ENCODE results near the gene HAS3. TPM values are rescaled to one million over a fixed set of nuclear protein-coding genes. Genes with fewer than 3 reads are reported as not detected.
A peak's percentile ranks its signal among the peaks of the same experiment; 100 is the strongest.
"Not testable (repeated sequence)": the region's sequence is repeated elsewhere in the genome, so short reads cannot be mapped to it uniquely, and the experiment has no call there.

The HAS3 gene
- total and polyA plus RNA-seq, 2 donors, result 0.09 to 0.89 TPM

- Histone ChIP-seq H3K9me3 (ENCODE audit: control insufficient read depth in 2 of 2, insufficient read depth in 1 of 2, low read length in 1 of 2) (no peaks in the 10 kb centered on the region), H3K27ac (ENCODE audit: low read depth in 1 of 2, low read length in 1 of 2) (no peak overlapping the region), H3K4me1 (ENCODE audit: control insufficient read depth in 2 of 2, insufficient read depth in 2 of 2, low read length in 2 of 2) (peaks cover 11 to 13% of the 10 kb centered on the region in 2 donors), H3K36me3 (ENCODE audit: control insufficient read depth in 2 of 2, insufficient read depth in 2 of 2, low read length in 1 of 2) (peaks cover 0 to 21% of the 10 kb centered on the region in 2 donors), H3K27me3 (ENCODE audit: control insufficient read depth in 2 of 2, insufficient read depth in 1 of 2, low read length in 1 of 2) (no peaks in the 10 kb centered on the region), H3K4me3 (ENCODE audit: low read length in 2 of 2) (no peak overlapping the region)
- 93% methylated on average over 6 of the region's 6 CpGs for WGBS
- no peak for DNase-seq (ENCODE audit: low read depth in 6 of 9, low spot score in 9 of 9)
These were observed 25.0 kb downstream of the HAS3 start for GRCh38 chr16:69130461-69130860.

- 2% methylated on average over 15 of the region's 15 CpGs for WGBS
- no peaks in the 10 kb centered on the region for H3K9me3 ChIP-seq (ENCODE audit: control insufficient read depth in 2 of 2, insufficient read depth in 1 of 2, low read length in 1 of 2)
- peak overlapping the region; percentile 97 to 98 for H3K4me3 ChIP-seq (ENCODE audit: low read length in 2 of 2)
- H3K27me3 ChIP-seq (ENCODE audit: control insufficient read depth in 2 of 2, insufficient read depth in 1 of 2, low read length in 1 of 2), result no peaks in the 10 kb centered on the region
- DNase-seq (ENCODE audit: low read depth in 6 of 9, low spot score in 9 of 9), result peak in 1 of 9 donors; percentile 59
- H3K27ac ChIP-seq (ENCODE audit: low read depth in 1 of 2, low read length in 1 of 2), result peak overlapping the region; percentile 85 to 95
- peaks cover 0 to 19% of the 10 kb centered on the region in 2 donors for H3K36me3 ChIP-seq (ENCODE audit: control insufficient read depth in 2 of 2, insufficient read depth in 2 of 2, low read length in 1 of 2)
- peaks cover 11 to 13% of the 10 kb centered on the region in 2 donors for H3K4me1 ChIP-seq (ENCODE audit: control insufficient read depth in 2 of 2, insufficient read depth in 2 of 2, low read length in 2 of 2)
These were observed 25.9 kb downstream of the HAS3 start for GRCh38 chr16:69131167-69131838.

- Histone ChIP-seq H3K27ac (ENCODE audit: low read depth in 1 of 2, low read length in 1 of 2) (peak overlapping the region; percentile 85 to 95), H3K9me3 (ENCODE audit: control insufficient read depth in 2 of 2, insufficient read depth in 1 of 2, low read length in 1 of 2) (no peaks in the 10 kb centered on the region), H3K27me3 (ENCODE audit: control insufficient read depth in 2 of 2, insufficient read depth in 1 of 2, low read length in 1 of 2) (no peaks in the 10 kb centered on the region), H3K36me3 (ENCODE audit: control insufficient read depth in 2 of 2, insufficient read depth in 2 of 2, low read length in 1 of 2) (peaks cover 0 to 18% of the 10 kb centered on the region in 2 donors), H3K4me3 (ENCODE audit: low read length in 2 of 2) (peak overlapping the region; percentile 97 to 98), H3K4me1 (ENCODE audit: control insufficient read depth in 2 of 2, insufficient read depth in 2 of 2, low read length in 2 of 2) (peaks cover 11 to 13% of the 10 kb centered on the region in 2 donors)
- 2% methylated on average over 53 of the region's 53 CpGs for WGBS
- peak in 6 of 9 donors; percentile 29 to 80 (median 64) for DNase-seq (ENCODE audit: low read depth in 6 of 9, low spot score in 9 of 9)
These were observed 26.5 kb downstream of the HAS3 start for GRCh38 chr16:69131839-69132423.

- under 1% methylated on average over 78 of the region's 78 CpGs for WGBS
- no peaks in the 10 kb centered on the region for H3K9me3 ChIP-seq (ENCODE audit: control insufficient read depth in 2 of 2, insufficient read depth in 1 of 2, low read length in 1 of 2)
- H3K27me3 ChIP-seq (ENCODE audit: control insufficient read depth in 2 of 2, insufficient read depth in 1 of 2, low read length in 1 of 2), result no peaks in the 10 kb centered on the region
- peak within 1 kb of the TSS; percentile 85 to 95 for H3K27ac ChIP-seq (ENCODE audit: low read depth in 1 of 2, low read length in 1 of 2)
- DNase-seq (ENCODE audit: low read depth in 6 of 9, low spot score in 9 of 9), result peak in 8 of 9 donors; percentile 65 to 89 (median 73)
- H3K36me3 ChIP-seq (ENCODE audit: control insufficient read depth in 2 of 2, insufficient read depth in 2 of 2, low read length in 1 of 2), result peaks cover 0 to 25% of the 10 kb centered on the region in 2 donors
- peaks cover 11 to 13% of the 10 kb centered on the region in 2 donors for H3K4me1 ChIP-seq (ENCODE audit: control insufficient read depth in 2 of 2, insufficient read depth in 2 of 2, low read length in 2 of 2)
- peak within 1 kb of the TSS; percentile 97 to 98 for H3K4me3 ChIP-seq (ENCODE audit: low read length in 2 of 2)
These were observed 27.2 kb downstream of the HAS3 start, which contains the start of the genes CHTF8 and UTP4 for GRCh38 chr16:69132424-69133252. CHTF8 (minus strand) TSS chr16:69132588; CDS start chr16:69121458, 11,130 bp downstream. UTP4 (plus strand) TSS chr16:69132649; CDS start chr16:69133460, 811 bp downstream.

- no peaks in the 10 kb centered on the region for H3K9me3 ChIP-seq (ENCODE audit: control insufficient read depth in 2 of 2, insufficient read depth in 1 of 2, low read length in 1 of 2)
- 72% methylated on average over 5 of the region's 5 CpGs for WGBS
- peak overlapping the region; percentile 72 to 97 for H3K4me3 ChIP-seq (ENCODE audit: low read length in 2 of 2)
- H3K27ac ChIP-seq (ENCODE audit: low read depth in 1 of 2, low read length in 1 of 2), result peak overlapping the region in 1 of 2 donors; percentile 20
- peaks cover 3 to 26% of the 10 kb centered on the region in 2 donors for H3K36me3 ChIP-seq (ENCODE audit: control insufficient read depth in 2 of 2, insufficient read depth in 2 of 2, low read length in 1 of 2)
- no peaks in the 10 kb centered on the region for H3K27me3 ChIP-seq (ENCODE audit: control insufficient read depth in 2 of 2, insufficient read depth in 1 of 2, low read length in 1 of 2)
- H3K4me1 ChIP-seq (ENCODE audit: control insufficient read depth in 2 of 2, insufficient read depth in 2 of 2, low read length in 2 of 2), result peaks cover 11 to 13% of the 10 kb centered on the region in 2 donors
- no peak for DNase-seq (ENCODE audit: low read depth in 6 of 9, low spot score in 9 of 9)
These were observed 28.0 kb downstream of the HAS3 start for GRCh38 chr16:69133373-69133954.

GRCh38 chr16:69138608-69139007, 33.2 kb downstream of the HAS3 start:
- Histone ChIP-seq H3K27me3 (ENCODE audit: control insufficient read depth in 2 of 2, insufficient read depth in 1 of 2, low read length in 1 of 2) (no peaks in the 10 kb centered on the region), H3K4me3 (ENCODE audit: low read length in 2 of 2) (no peak overlapping the region), H3K9me3 (ENCODE audit: control insufficient read depth in 2 of 2, insufficient read depth in 1 of 2, low read length in 1 of 2) (no peaks in the 10 kb centered on the region), H3K36me3 (ENCODE audit: control insufficient read depth in 2 of 2, insufficient read depth in 2 of 2, low read length in 1 of 2) (peaks cover 33 to 64% of the 10 kb centered on the region in 2 donors), H3K4me1 (ENCODE audit: control insufficient read depth in 2 of 2, insufficient read depth in 2 of 2, low read length in 2 of 2) (peaks cover under 1 to 4% of the 10 kb centered on the region in 2 donors), H3K27ac (ENCODE audit: low read depth in 1 of 2, low read length in 1 of 2) (no peak overlapping the region)
- no peak for DNase-seq (ENCODE audit: low read depth in 6 of 9, low spot score in 9 of 9)
- WGBS, result over 99% methylated on average over 2 of the region's 2 CpGs

- not testable (repeated sequence) for H3K27me3 ChIP-seq (ENCODE audit: control insufficient read depth in 2 of 2, insufficient read depth in 1 of 2, low read length in 1 of 2); DNase-seq (ENCODE audit: low read depth in 6 of 9, low spot score in 9 of 9); H3K4me3 ChIP-seq (ENCODE audit: low read length in 2 of 2); H3K4me1 ChIP-seq (ENCODE audit: control insufficient read depth in 2 of 2, insufficient read depth in 2 of 2, low read length in 2 of 2); H3K9me3 ChIP-seq (ENCODE audit: control insufficient read depth in 2 of 2, insufficient read depth in 1 of 2, low read length in 1 of 2); H3K27ac ChIP-seq (ENCODE audit: low read depth in 1 of 2, low read length in 1 of 2)
- peaks cover 33 to 71% of the 10 kb centered on the region in 2 donors for H3K36me3 ChIP-seq (ENCODE audit: control insufficient read depth in 2 of 2, insufficient read depth in 2 of 2, low read length in 1 of 2)
- 97% methylated on average over 7 of the region's 7 CpGs for WGBS
These were observed 34.0 kb downstream of the HAS3 start for GRCh38 chr16:69139464-69139863.

- Histone ChIP-seq H3K9me3 (ENCODE audit: control insufficient read depth in 2 of 2, insufficient read depth in 1 of 2, low read length in 1 of 2) (no peaks in the 10 kb centered on the region), H3K27me3 (ENCODE audit: control insufficient read depth in 2 of 2, insufficient read depth in 1 of 2, low read length in 1 of 2) (no peaks in the 10 kb centered on the region), H3K36me3 (ENCODE audit: control insufficient read depth in 2 of 2, insufficient read depth in 2 of 2, low read length in 1 of 2) (peaks cover 33 to 72% of the 10 kb centered on the region in 2 donors), H3K27ac (ENCODE audit: low read depth in 1 of 2, low read length in 1 of 2) (no peak overlapping the region), H3K4me1 (ENCODE audit: control insufficient read depth in 2 of 2, insufficient read depth in 2 of 2, low read length in 2 of 2) (no peaks in the 10 kb centered on the region), H3K4me3 (ENCODE audit: low read length in 2 of 2) (no peak overlapping the region)
- DNase-seq (ENCODE audit: low read depth in 6 of 9, low spot score in 9 of 9), result no peak
- 97% methylated on average over 5 of the region's 5 CpGs for WGBS
These were observed 35.6 kb downstream of the HAS3 start for GRCh38 chr16:69141014-69141413.

Data from thymus (tissue), 11 donors.